Measurements from ENCODE around the gene INVS.
"Not testable (repeated sequence)": the region's sequence is repeated elsewhere in the genome, so short reads cannot be mapped to it uniquely, and the experiment has no call there.

The INVS gene

DNA sequence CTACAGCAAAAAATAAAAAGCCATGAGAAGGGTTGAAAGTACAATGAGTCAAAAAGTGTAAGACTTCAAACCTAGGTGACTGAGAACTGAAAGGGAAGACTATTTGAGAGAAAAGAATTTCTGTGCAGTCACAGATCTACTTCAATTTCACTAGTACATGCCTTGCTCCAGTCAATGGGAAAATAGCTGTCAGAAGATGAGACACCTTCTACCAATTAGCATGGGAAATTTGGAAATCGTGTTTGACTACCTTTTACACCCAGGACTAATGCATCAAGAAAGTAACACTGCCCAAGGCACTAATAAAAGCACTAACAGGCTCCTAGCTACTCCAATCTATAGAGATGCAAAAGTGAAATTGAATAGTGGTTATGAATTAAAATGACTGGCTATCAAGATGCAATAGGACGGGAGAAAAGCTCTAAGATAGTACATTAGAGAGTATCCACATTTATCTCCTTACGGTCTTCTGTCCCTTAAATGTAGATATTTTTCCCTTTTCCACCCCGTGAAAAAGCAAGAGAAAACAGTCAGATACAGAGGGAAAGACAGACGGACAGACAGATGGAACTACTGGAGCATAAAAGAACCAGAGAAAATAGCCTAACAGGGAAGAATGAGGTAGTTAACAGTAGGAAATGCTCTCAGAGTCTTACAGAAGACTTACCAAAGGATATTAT is 15.5 kb upstream of the INVS start:
- DNase-seq = no peak

DNA sequence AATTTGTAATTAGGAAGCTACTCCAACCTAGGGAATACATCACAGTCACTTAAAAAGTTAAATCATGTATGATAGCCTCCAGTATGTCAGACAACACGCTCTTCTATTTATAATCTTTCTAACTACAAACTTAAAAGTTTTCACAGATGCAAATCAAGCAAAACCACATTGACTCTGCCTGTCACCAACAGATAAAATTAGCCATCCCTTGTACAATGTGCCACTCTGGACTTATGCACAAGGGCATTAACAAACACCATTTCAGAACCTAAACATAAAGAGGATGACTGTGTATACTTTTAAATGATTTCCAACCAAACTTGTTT is 15.0 kb upstream of the INVS start:
- DNase-seq = no peak

DNA sequence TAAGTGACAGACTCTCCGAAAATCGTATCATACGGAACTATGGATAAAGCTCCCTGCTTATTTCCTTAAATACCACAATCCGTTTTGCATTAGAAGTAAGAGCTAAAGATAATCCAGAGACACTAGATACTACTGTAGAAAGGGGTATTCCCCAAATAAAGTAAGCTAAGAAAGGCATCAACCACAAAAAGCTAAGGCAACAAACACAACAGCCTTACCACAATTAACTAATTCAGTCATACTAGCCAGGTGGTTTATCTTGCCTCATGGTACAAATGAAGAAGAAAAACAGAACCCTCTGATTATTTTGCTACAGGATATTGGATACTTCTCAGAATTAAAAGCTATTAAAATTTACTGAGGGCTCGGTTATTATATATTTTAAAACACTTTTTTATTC is 14.3 kb upstream of the INVS start:
- no peak for DNase-seq

DNA sequence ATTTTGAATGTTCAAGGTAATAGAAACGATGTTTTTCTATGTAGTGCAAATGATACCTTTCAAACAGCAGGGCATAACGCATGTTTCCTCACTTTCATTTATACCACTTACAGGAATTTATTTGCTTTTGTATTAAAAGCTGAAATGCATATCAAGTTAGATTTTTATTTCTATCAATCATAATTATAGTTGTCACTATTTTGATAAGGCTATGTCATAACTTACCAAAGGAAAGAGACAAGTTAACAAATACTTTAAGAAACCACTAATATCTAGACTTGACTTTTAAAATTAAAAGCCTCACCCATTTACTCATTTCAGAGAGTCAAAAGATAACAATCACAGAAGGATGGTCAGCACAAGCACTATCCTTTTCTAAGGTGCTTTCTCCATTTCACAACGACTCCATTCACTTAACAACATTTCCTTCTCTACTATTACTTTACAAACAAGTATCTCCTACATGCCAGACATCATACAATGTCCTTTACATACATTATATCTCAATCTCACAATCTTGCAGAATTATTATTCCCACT is 12.9 kb upstream of the INVS start:
- DNase-seq = no peak

DNA sequence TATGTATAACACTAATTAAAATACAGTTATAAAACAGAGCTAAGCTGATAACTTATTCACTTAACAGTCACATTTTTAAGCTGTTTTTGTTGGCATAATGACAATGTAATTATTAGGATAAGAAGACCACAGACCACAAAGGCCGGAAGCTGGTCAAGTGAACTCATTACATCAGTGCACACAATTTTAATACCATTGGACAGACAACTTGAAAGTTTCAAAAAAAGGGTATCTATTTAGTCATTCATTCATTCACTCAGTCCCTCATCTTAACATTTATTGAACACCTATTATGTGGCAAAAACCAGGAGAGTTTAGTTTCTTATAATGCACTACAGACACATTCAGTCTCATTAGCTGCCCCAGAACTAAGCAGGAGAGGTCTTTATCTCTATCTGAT is 11.8 kb upstream of the INVS start:
- DNase-seq = no peak

DNA sequence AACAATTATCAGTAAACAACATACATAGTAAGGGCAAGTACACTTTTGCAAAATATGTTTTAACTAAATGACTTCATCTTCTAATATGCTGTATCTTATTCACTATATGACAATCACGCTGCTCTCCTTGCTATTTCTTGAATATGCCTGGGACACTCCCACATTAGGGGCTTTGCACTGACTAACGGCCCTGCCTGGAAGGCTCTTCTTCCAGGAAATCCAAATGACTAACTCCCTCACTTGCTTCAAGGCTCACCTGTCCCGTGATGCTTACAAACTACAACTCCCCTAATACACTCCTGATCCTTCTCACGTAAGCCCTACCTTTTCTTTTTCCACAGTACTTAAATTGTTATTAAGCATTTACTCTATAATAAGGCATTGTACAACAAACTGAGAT is 10.8 kb upstream of the INVS start:
- DNase-seq = peak in 1 of 2 donors; percentile 6

DNA sequence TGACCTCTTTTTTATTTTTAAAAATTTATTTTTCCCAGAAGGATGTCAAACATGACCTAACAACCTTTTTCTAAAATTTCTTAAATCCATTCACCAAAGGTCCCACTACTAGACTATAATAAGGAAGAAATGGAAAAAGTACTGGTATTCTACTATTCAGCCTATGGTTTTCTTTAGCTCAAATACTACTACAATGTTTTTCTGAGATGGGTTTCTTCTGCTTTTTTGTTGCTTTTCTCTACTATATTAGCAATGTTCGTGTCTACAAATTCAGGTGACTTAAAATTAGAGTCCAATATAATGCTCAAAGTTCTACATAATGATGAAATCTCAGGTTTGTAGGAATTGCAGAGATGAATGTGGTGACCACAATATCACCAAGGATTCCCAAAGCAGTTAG is 8.2 kb upstream of the INVS start:
- DNase-seq = no peak

DNA sequence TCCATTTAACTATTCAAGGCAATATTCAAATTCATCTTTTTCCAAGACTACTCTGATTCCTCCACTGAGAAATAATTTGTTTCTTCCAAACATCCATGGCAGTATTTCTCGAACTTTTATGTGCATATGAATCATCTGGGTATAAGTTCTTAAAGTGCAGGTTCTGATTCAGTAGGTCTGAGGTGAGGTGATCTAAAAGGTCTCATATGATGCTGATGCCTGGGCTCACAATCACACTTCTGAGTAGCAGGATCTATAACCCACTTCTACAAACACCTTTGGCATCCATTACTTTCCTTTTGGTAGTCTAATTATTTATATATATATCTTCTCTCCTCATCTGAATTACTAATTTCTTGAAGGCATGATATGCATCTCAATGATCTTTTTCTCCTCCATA is 7.4 kb upstream of the INVS start:
- no peak for DNase-seq

DNA sequence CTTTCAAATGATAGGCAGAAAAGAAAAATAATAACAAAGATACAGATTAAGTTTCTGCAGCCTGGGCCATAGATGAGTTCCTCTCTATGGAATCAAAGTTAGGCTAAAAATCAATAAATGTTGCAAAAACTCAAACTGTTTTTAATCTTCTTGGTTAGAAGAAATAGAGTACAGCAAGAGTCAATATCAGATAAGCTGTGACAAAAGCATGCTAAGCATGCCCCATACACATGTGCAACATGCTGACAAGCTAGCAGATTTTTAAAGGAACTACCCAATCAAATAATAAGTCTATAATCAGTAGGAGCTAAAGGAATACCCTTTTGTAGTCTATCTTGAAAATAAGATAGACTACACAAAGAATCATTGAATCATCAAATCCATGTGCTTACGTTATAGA is 7.0 kb upstream of the INVS start:
- DNase-seq = no peak

DNA sequence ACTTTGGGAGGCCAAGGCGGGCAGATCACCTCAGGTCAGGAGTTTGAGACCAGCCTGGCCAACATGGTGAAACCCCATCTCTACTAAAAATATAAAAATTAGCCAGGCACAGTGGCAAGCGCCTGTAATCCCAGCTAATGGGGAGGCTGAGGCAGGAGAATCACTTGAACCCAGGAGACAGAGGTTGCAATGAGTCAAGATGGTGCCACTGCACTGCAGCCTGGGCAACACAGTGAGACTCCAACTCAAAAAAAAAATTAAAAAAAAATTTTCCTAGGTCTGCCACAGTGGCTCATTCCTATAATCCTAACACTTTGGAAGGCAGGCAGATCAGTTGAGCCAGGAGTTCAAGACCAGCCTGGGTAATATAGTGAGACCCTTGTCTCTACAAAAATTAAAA is 4.6 kb upstream of the INVS start:
- not testable (repeated sequence) for DNase-seq

DNA sequence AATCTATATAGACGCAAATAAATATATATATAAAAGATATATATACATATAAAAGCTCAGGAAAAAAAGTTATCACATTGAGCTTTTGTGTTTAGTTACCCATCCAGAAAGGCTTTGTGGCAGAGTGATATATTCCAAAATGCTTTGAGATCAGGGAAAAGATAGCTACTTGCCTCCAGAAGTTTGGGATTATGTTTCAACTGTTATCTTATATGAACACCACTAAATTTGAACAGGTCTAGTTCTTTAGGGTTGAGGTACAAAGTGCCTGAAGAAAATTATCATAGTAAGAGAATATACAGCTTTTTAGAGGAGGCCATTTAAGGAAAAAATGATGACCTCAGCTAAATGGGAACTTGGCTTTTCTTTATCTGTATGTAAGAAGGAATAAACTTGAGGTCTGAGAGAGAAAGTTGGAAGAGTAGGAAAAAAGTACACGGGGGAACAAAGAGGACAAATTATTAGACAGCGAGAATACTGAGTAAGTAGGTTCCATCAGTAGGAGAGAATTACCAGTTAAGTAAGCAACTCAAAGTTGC is 2.6 kb upstream of the INVS start:
- no peak for DNase-seq

DNA sequence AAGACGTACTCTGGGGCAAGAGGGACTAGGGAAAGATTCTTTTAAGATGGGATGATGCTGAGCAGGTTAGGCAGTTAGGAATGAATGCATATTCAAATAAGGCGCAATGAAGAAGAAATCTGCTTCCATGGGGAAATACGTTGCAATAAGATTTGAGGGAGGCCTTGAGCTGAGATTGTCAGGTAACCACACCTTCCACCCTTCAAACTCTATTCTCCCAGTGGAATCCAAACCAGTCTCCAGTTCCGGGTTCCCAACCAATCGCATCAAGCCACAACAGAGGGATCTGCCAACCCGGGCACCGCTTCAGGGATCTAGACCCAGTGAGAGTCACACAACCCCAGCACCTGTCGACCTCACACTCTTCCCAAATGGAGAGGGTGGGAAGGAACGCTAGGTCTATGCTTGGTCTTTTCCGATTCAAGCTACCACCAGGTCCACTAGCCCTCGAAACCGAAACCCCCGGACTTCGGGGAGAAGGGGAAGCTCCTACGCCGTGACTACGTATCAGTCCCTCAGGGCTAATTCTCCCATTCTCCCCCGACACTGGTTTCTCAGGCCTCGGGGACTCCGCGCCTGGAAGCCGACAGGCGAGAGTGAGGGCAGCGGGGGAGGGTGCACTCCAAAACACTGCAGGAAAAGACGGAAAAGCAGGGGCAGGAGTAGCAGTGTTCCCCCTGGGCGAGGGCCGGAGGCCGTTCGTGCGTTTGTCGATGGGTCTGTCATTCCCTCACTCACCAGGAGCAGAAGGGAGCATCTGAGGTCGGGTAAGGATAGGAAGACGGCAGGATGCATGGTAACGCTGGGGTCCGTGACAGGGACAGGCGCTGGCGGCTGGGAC is 777 bp upstream of the INVS start:
- DNase-seq = peak in 1 of 2 donors; percentile 5

DNA sequence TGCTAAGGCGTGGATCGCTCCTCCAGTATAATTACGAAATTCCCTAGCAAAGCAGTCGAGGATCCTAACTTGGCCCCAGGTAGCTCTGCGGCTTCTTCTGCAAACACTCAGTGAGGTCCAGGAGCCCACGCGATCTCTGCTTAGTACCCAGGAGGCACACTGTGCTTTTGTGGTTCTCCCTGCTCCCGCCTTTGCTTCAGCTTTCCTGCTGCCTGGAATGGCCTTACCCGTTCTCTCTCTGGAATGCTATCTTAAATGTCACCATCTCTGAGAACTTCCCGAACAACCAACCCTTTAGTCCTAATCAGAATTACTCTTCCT is 639 bp downstream of the INVS start:
- no peak for DNase-seq

DNA sequence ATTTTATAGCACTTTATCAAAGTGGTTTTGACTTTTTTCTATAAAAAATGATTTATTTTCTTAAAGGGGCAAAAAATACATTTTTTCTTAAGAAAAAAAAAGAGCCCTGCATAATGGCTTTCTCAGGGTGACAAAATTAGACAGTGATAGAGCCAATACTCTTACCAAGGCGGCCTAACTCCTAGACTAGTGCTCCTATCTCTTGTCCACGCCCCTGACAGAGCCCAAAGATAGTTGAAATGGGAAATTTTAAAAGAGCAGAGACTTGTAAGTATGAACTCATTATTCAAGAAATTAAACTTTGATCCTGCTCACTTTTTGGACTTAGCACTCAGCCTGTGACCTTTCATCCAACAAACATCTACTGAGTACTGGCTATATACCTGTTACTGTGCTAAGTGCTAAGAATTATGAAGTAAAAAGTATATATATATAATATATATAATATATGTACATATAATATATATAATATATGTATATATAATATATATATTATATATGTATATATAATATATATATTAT is 1.2 kb downstream of the INVS start:
- no peak for DNase-seq

DNA sequence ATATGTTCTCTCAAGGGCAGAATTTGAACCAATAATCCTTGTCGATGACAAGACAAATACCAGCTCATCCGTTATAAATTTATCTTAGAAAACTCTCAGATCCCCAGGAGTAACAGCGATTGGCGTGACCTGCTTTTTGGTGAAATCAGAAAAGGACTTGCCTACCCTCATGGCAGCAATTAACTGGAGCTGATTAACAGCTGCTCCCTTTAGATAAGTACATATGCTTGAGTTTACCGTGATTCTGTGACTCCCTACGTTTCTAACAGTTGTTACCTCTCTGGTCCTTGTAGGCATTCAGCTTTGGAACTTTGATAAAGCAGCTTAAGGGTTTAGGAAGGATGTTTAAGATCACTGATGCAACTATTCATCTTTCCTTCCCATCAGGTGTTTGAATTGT is 2.6 kb downstream of the INVS start:
- DNase-seq = no peak

DNA sequence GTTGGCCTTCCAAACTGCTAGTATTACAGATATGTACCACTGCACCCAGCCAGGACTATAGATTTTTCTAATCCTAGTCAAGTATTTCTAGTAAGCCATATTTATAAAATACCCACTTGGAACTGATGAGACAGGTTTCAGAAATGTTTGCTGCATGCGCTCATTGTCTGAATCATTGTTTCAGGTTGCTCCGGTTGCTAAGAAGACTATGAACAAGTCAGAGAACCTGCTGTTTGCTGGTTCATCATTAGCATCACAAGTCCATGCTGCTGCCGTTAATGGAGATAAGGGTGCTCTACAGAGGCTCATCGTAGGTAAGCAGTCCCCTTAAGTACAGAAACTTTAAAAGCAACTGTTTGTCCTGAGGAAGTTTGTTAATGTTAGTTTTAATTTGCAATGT is 5.3 kb downstream of the INVS start:
- no peak for DNase-seq

DNA sequence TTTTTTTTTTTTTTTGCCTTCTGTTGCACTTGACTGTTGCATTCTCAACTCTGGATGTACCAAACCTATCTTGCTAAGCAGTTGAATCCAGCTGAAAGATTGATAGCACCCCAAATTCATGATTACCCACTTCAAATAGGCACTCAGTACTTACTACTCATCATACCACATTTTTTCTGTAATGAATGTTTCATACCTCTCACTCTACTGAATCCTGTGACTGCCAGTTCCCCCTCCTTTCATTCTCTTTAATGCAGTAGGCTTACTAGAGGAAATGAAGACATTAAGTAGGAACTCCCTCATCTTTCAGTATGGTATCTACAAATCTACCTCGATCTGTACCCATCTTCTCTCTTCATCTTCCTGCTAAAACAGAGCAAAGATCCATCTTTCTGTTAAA is 6.8 kb downstream of the INVS start:
- no peak for DNase-seq

DNA sequence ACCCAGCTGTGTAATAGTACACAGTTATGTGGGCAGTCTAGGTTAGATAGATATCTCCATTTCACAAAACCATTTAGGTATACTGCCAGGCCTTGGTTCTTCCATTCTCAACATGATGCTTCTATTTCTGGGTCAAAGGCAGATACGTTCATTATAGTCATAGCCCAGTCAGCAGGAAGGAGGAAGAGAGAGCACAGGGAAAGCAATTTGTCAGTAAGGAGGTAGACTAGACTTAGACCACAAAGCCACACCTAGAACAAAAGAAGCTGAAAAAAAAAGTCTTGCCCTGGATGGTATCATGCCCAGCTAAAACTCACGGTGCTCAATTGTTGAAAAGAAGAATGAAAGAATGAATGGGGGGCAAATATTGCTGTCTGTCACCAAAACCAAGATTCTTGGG is 7.6 kb downstream of the INVS start:
- DNase-seq = no peak

DNA sequence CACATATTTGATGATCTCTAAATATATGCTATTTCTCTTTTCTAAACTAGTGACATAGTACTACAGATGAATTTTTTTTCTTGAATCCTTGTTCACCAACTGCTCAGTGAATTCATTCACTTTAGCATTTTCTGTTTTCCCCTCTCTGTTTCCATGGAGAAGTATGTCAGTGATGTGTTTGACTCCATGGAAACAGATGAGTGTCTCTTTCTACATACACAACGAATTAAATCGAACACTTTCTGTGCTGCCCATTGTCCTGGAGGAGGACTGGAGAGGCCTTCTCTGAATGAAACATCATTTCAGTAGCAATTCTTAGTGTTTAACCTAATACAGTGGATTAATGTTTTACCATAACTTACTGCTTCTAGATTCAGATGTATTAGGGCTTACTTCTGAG is 9.5 kb downstream of the INVS start:
- no peak for DNase-seq

DNA sequence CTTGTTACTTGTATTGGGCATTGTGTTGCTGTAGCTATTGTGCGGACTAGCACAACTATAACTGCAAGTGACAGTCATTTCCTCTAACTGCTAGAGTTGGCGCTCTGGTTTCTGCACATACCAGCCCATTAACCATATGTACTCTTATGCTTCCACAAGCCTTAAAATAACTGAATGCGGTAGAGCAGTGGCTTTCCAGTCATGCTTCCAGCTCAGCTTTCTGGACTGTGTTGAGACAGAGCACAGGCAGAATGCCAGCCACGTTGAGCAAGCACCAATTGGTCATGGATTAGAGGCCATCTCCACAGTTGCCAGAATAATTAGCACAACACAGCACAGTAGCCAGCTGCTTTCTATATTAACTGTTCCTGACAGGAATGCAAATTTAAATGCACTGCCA is 12.2 kb downstream of the INVS start:
- no peak for DNase-seq

DNA sequence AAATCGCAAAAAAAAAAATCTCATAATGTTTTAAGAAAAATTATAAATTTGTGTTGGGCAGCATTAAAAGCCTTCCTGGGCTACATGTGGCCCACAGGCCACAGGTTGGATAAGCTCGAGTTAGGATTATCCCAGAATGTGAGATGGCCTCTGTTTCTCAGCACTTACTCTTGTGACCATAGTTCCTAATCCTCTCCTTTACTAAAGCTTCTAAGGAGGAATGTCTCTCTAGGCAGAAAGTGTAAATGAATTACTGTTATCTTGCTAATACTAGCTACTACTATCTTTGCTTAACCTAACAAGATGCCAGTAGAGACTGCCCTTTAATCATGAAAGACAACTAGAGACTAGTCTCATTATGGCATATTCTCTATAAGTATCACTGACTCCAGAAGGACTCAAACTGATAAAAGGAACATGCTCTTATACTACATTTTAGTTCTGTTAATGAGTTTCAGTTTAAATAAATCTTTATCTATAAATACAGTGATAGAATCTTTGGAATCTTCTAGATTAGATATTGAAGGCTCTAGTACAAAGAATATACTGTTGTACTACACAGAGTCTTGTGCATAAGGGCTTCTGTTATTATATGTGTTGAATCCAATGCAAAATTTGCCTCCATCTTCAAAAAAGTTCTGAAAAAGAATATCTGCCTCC is 13.8 kb downstream of the INVS start:
- no peak for DNase-seq

DNA sequence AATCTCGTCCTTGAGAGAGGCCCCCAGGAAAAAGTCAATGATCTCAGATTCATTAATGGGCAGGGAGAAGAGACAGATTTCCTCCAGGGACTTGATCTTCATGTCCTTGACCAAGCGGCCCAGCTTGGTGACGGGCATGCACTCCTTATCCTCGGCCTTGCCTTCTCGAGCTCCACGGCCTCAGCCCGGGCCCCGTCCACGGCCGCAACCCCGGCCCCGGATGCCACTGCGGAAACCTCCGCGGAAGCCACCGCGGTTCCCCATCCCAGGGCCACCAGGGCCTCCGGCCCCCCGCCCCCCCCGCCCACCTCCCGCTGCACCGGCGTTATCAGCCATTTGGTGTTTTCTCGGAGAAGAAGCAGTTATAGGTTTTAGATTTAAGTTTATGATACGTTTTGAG is 18.3 kb downstream of the INVS start:
- no peak for DNase-seq

DNA sequence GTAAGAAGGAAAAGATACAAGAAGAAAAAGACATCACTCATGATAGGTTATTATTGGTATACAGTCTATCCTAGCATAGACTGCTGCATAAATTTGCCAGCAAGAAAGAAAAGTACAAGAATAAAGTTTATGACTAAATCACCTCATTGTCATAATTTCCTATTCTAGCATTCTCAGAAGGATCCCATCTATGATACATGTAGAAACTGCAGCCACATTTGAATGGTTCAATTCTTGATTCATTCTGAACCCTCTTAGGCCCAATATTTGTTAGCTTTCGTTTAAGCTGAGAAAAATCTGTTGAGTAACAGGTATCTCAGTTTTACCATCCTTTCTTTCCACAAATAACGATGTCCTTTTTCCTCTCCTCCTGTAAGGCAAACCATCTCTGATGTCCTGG is 21.2 kb downstream of the INVS start:
- no peak for DNase-seq

DNA sequence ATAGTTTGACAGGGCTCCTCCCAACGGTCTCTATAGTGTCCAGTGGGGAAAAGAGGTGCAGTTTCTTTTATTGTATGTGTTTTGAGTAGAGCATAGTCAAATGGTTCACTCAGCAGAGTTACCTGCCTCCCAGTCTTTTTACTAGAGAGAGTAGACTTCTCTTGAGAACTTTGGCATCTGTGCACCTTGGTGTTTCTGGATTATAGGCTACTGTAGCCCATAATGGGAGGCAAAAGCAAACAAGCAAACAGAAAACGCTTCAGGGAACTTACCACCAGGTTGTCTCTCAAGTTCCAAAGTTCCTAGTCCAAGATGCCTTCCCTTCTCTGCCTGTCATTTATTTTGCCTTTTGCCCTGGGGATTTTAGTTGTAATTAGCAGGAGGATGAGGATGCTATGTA is 26.2 kb downstream of the INVS start:
- DNase-seq = no peak

All from activated CD4-positive, alpha-beta T cell treated with anti-CD3 and anti-CD28 coated beads for 4 hours (primary cell).